ENCODE measurements around the gene RALY.

RALY gene

GRCh38 chr20:33993576-33994221 is at the start of gene RALY:
Gene RALY (plus strand): TSS chr20:33993911. CDS start chr20:34072075, 78,164 bp downstream.
- no peaks in the 10 kb centered on the region for H3K9me3 Mint-ChIP-seq
- peaks cover 22% of the 10 kb centered on the region for H3K36me3 Mint-ChIP-seq (ENCODE audit: insufficient read depth)
- peak; percentile 70 for ATAC-seq (replicated peaks; ENCODE audit: extremely low read depth, poor library complexity, severe bottlenecking)
- H3K4me3 Mint-ChIP-seq = peak within 1 kb of the TSS; percentile 91
- peak; percentile 93 to 95 for DNase-seq (ENCODE audit: low spot score in 2 of 2)
- peak within 1 kb of the TSS; percentile 94 for H3K27ac Mint-ChIP-seq (ENCODE audit: low read depth)
- peaks cover 58% of the 10 kb centered on the region for H3K4me1 Mint-ChIP-seq
- H3K27me3 Mint-ChIP-seq = no peaks in the 10 kb centered on the region

GRCh38 chr20:33944914-33945313 is 48.8 kb upstream of the RALY start:
- peaks cover 3% of the 10 kb centered on the region for H3K36me3 Mint-ChIP-seq (ENCODE audit: insufficient read depth)
- ATAC-seq (replicated peaks; ENCODE audit: extremely low read depth, poor library complexity, severe bottlenecking) = no peak
- H3K4me1 Mint-ChIP-seq = no peaks in the 10 kb centered on the region
- DNase-seq (ENCODE audit: low spot score in 2 of 2) = no peak
- H3K27me3 Mint-ChIP-seq = no peaks in the 10 kb centered on the region
- H3K27ac Mint-ChIP-seq (ENCODE audit: low read depth) = no peak overlapping the region
- H3K9me3 Mint-ChIP-seq = peaks cover 17% of the 10 kb centered on the region
- no peak overlapping the region for H3K4me3 Mint-ChIP-seq

GRCh38 chr20:33945391-33946081 is 48.2 kb upstream of the RALY start:
- ATAC-seq (replicated peaks; ENCODE audit: extremely low read depth, poor library complexity, severe bottlenecking) (no peak), DNase-seq (ENCODE audit: low spot score in 2 of 2) (no peak)
- Mint-ChIP-seq H3K9me3 (peaks cover 19% of the 10 kb centered on the region), H3K27me3 (peaks cover 4% of the 10 kb centered on the region), H3K4me3 (no peak overlapping the region), H3K36me3 (ENCODE audit: insufficient read depth) (peaks cover 3% of the 10 kb centered on the region), H3K27ac (ENCODE audit: low read depth) (no peak overlapping the region), H3K4me1 (no peaks in the 10 kb centered on the region)

GRCh38 chr20:33947709-33948295 is 45.9 kb upstream of the RALY start:
- ATAC-seq (replicated peaks; ENCODE audit: extremely low read depth, poor library complexity, severe bottlenecking) (no peak), DNase-seq (ENCODE audit: low spot score in 2 of 2) (peak; percentile 10 to 17)
- Mint-ChIP-seq H3K4me3 (no peak overlapping the region), H3K4me1 (no peaks in the 10 kb centered on the region), H3K36me3 (ENCODE audit: insufficient read depth) (peaks cover 3% of the 10 kb centered on the region), H3K27ac (ENCODE audit: low read depth) (no peak overlapping the region), H3K27me3 (peaks cover 22% of the 10 kb centered on the region), H3K9me3 (peaks cover 22% of the 10 kb centered on the region)

- Mint-ChIP-seq H3K27me3 (peaks cover 29% of the 10 kb centered on the region), H3K36me3 (ENCODE audit: insufficient read depth) (peaks cover 3% of the 10 kb centered on the region), H3K4me1 (no peaks in the 10 kb centered on the region), H3K4me3 (no peak overlapping the region), H3K9me3 (peaks cover 22% of the 10 kb centered on the region), H3K27ac (ENCODE audit: low read depth) (no peak overlapping the region)
- ATAC-seq (replicated peaks; ENCODE audit: extremely low read depth, poor library complexity, severe bottlenecking) (no peak), DNase-seq (ENCODE audit: low spot score in 2 of 2) (no peak)
Measured at GRCh38 chr20:33948480-33948879, 45.2 kb upstream of the RALY start.

- DNase-seq (ENCODE audit: low spot score in 2 of 2) (no peak), ATAC-seq (replicated peaks; ENCODE audit: extremely low read depth, poor library complexity, severe bottlenecking) (no peak)
- Mint-ChIP-seq H3K4me3 (no peak overlapping the region), H3K27ac (ENCODE audit: low read depth) (no peak overlapping the region), H3K4me1 (no peaks in the 10 kb centered on the region), H3K27me3 (peaks cover 42% of the 10 kb centered on the region), H3K9me3 (peaks cover 22% of the 10 kb centered on the region), H3K36me3 (ENCODE audit: insufficient read depth) (peaks cover 3% of the 10 kb centered on the region)
Measured at GRCh38 chr20:33951171-33951570, 42.5 kb upstream of the RALY start.

GRCh38 chr20:33954504-33954903 is 39.2 kb upstream of the RALY start:
- ATAC-seq (replicated peaks; ENCODE audit: extremely low read depth, poor library complexity, severe bottlenecking) = no peak
- Mint-ChIP-seq H3K4me1 (no peaks in the 10 kb centered on the region), H3K27me3 (peaks cover 42% of the 10 kb centered on the region), H3K9me3 (peaks cover 7% of the 10 kb centered on the region), H3K4me3 (no peak overlapping the region), H3K36me3 (ENCODE audit: insufficient read depth) (no peaks in the 10 kb centered on the region), H3K27ac (ENCODE audit: low read depth) (no peak overlapping the region)
- no peak for DNase-seq (ENCODE audit: low spot score in 2 of 2)

GRCh38 chr20:33963751-33964150 is 30.0 kb upstream of the RALY start:
- ATAC-seq (replicated peaks; ENCODE audit: extremely low read depth, poor library complexity, severe bottlenecking) = no peak
- no peaks in the 10 kb centered on the region for H3K9me3 Mint-ChIP-seq

GRCh38 chr20:33964441-33964840 is 29.3 kb upstream of the RALY start:
- no peak overlapping the region for H3K4me3 Mint-ChIP-seq
- H3K4me1 Mint-ChIP-seq = no peaks in the 10 kb centered on the region
- peaks cover 18% of the 10 kb centered on the region for H3K27me3 Mint-ChIP-seq

More at GRCh38 chr20:33963751-33964150, 30.0 kb upstream of the RALY start:
- Mint-ChIP-seq H3K36me3 (ENCODE audit: insufficient read depth) (no peaks in the 10 kb centered on the region), H3K4me1 (no peaks in the 10 kb centered on the region), H3K4me3 (no peak overlapping the region), H3K27ac (ENCODE audit: low read depth) (no peak overlapping the region), H3K27me3 (peaks cover 18% of the 10 kb centered on the region)
- no peak for DNase-seq (ENCODE audit: low spot score in 2 of 2)

GRCh38 chr20:33967126-33967525 is 26.6 kb upstream of the RALY start:
- Mint-ChIP-seq H3K4me3 (no peak overlapping the region), H3K9me3 (no peaks in the 10 kb centered on the region), H3K27me3 (peaks cover 18% of the 10 kb centered on the region), H3K4me1 (no peaks in the 10 kb centered on the region), H3K27ac (ENCODE audit: low read depth) (no peak overlapping the region), H3K36me3 (ENCODE audit: insufficient read depth) (no peaks in the 10 kb centered on the region)
- ATAC-seq (replicated peaks; ENCODE audit: extremely low read depth, poor library complexity, severe bottlenecking) (no peak), DNase-seq (ENCODE audit: low spot score in 2 of 2) (no peak)

More at GRCh38 chr20:33964441-33964840, 29.3 kb upstream of the RALY start:
- Mint-ChIP-seq H3K36me3 (ENCODE audit: insufficient read depth) (no peaks in the 10 kb centered on the region), H3K27ac (ENCODE audit: low read depth) (no peak overlapping the region), H3K9me3 (no peaks in the 10 kb centered on the region)
- ATAC-seq (replicated peaks; ENCODE audit: extremely low read depth, poor library complexity, severe bottlenecking) (no peak), DNase-seq (ENCODE audit: low spot score in 2 of 2) (no peak)

- no peaks in the 10 kb centered on the region for H3K4me1 Mint-ChIP-seq
- H3K36me3 Mint-ChIP-seq (ENCODE audit: insufficient read depth) = no peaks in the 10 kb centered on the region
- ATAC-seq (replicated peaks; ENCODE audit: extremely low read depth, poor library complexity, severe bottlenecking) (no peak), DNase-seq (ENCODE audit: low spot score in 2 of 2) (no peak)
- H3K27ac Mint-ChIP-seq (ENCODE audit: low read depth) = no peak overlapping the region
- H3K4me3 Mint-ChIP-seq = no peak overlapping the region
- H3K9me3 Mint-ChIP-seq = no peaks in the 10 kb centered on the region
- H3K27me3 Mint-ChIP-seq = peaks cover 18% of the 10 kb centered on the region
Measured at GRCh38 chr20:33969563-33969962, 24.1 kb upstream of the RALY start.

- Mint-ChIP-seq H3K36me3 (ENCODE audit: insufficient read depth) (no peaks in the 10 kb centered on the region), H3K4me1 (no peaks in the 10 kb centered on the region), H3K27ac (ENCODE audit: low read depth) (no peak overlapping the region), H3K27me3 (peaks cover 14% of the 10 kb centered on the region), H3K9me3 (no peaks in the 10 kb centered on the region), H3K4me3 (no peak overlapping the region)
- DNase-seq (ENCODE audit: low spot score in 2 of 2) (no peak), ATAC-seq (replicated peaks; ENCODE audit: extremely low read depth, poor library complexity, severe bottlenecking) (no peak)
Measured at GRCh38 chr20:33970229-33970628, 23.5 kb upstream of the RALY start.
